Natural killer cell (primary cell): ENCODE results near the gene COPS2. TPM values are rescaled to one million over a fixed set of nuclear protein-coding genes. Genes with fewer than 3 reads are reported as not detected.
"Not testable (repeated sequence)": the region's sequence is repeated elsewhere in the genome, so short reads cannot be mapped to it uniquely, and the experiment has no call there.

ENCODE experiments used
- ATAC-seq, 3 donors: fragments of 150-1000 bp in 2 of 3; fragments of 200-7000 bp in 1 of 3; cut with Tn5 transposase; 1 replicate in 1 of 3; 2 replicates in 2 of 3; pipeline ENCODE4 v1.10.0; 2021; ENCODE audit warnings: mild to moderate bottlenecking in 2 of 3, moderate library complexity in 2 of 3
- DNase-seq, 2 donors: peaks; one replicate each; pipeline versions ENCODE4 v3.0.0 to v3.0.0-alpha.2; 2013 to 2021; ENCODE audit warnings: mixed read lengths in 1 of 2
- H3K27ac ChIP-seq: one replicate; pipeline ENCODE4 v1.5.1; 2013; ENCODE audit warnings: mild to moderate bottlenecking, low read length
- H3K27me3 ChIP-seq: one replicate; pipeline ENCODE4 v1.6.1; 2013; ENCODE audit warnings: low read length; ENCODE audit not compliant: control insufficient read depth, insufficient read depth
- H3K36me3 ChIP-seq: one replicate; pipeline ENCODE4 v1.6.1; 2013; ENCODE audit warnings: low read length; ENCODE audit not compliant: control insufficient read depth, insufficient read depth
- H3K4me1 ChIP-seq: one replicate; pipeline ENCODE4 v1.6.1; 2013; ENCODE audit warnings: low read length; ENCODE audit not compliant: control insufficient read depth, insufficient read depth
- H3K4me3 ChIP-seq: one replicate; pipeline ENCODE4 v1.5.1; 2013; ENCODE audit warnings: low read length
- H3K9me3 ChIP-seq: one replicate; pipeline ENCODE4 v1.6.1; 2013; ENCODE audit warnings: low read length; ENCODE audit not compliant: control insufficient read depth, insufficient read depth
- H3K27ac Mint-ChIP-seq, 2 donors: one replicate each; pipeline ENCODE4 v1.8.0; 2022; ENCODE audit warnings: mild to moderate bottlenecking in 2 of 2, mixed read lengths in 2 of 2, moderate library complexity in 1 of 2
- H3K27me3 Mint-ChIP-seq, 2 donors: one replicate each; pipeline ENCODE4 v1.8.0; 2022; ENCODE audit warnings: low read depth in 2 of 2, mixed read lengths in 2 of 2
- H3K36me3 Mint-ChIP-seq: one replicate; pipeline ENCODE4 v1.8.0; 2022; ENCODE audit warnings: mixed read lengths
- H3K4me1 Mint-ChIP-seq, 2 donors: one replicate each; pipeline ENCODE4 v1.8.0; 2022; ENCODE audit warnings: mixed read lengths in 2 of 2
- H3K4me3 Mint-ChIP-seq: one replicate; pipeline ENCODE4 v1.8.0; 2022; ENCODE audit warnings: mild to moderate bottlenecking, moderate library complexity, mixed read lengths
- H3K9me3 Mint-ChIP-seq, 2 donors: one replicate each; pipeline ENCODE4 v1.8.0; 2022; ENCODE audit warnings: mixed read lengths in 2 of 2
- WGBS: methylation state at CpG from one replicate; pipeline ENCODE4 v1.1.7; 2013; ENCODE audit warnings: missing lambda C conversion rate; ENCODE audit not compliant: insufficient coverage; 5-methylcytosine and 5-hydroxymethylcytosine counted together
- intact Hi-C: fragments of 100-400 bp; cut with micrococcal nuclease; formaldehyde crosslinking; loops from one replicate; pipeline ENCODE4 v1.14.2; 2022
- total RNA-seq, 4 donors: library from RNA; stranded (reverse); fragments of 120-200 nt in 1 of 4; gene quantifications; one replicate each; pipeline versions ENCODE4 v1.2.3 to v1.2.4, GENCODE V29; 2013 to 2022
- TF ChIP-seq, protein P1 (sequence below): fragments of 200-600 bp; IDR thresholded peaks from one replicate; pipeline ENCODE4 v1.8.0; 2022; ENCODE audit warnings: antibody characterized with exemption

COPS2 gene
- total RNA-seq, 3 donors from 2014 or later (not counting 1 experiment from before 2014, with no cell fraction given): 77.6 to 90.7 (median 89.3) TPM

DNA sequence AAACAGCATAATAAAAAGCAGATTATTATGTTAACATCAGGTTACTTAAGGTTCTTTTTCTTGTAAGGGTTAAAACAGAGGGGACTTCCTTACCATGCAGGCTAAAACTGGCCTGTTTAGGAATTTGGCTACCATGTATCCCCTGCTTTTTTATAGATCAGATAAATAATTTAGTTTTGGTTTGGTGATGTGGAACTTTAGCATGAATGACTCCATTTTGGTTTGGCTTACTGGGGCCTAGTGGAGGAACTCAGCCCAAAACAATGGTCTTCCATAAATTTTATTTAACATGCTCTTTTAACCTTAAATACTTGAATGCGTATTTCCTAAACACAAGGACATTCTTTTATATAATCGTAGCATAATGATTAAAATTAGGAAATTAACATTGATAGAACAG is 33.5 kb upstream of the COPS2 start:
- DNase-seq (no peak), ATAC-seq (no peak)
- H3K27me3 ChIP-seq: no peaks in the 10 kb centered on the region
- no peaks in the 10 kb centered on the region for H3K36me3 ChIP-seq
- Mint-ChIP-seq H3K27ac (no peak overlapping the region), H3K9me3 (no peaks in the 10 kb centered on the region), H3K4me1 (peaks cover 64 to 71% of the 10 kb centered on the region in 2 donors), H3K4me3 (no peak overlapping the region), H3K36me3 (no peaks in the 10 kb centered on the region), H3K27me3 (no peaks in the 10 kb centered on the region)
- no CpG with 5 or more reads among the region's 2 CpGs for WGBS
- H3K9me3 ChIP-seq: no peaks in the 10 kb centered on the region
- TF ChIP-seq, protein P1, sequence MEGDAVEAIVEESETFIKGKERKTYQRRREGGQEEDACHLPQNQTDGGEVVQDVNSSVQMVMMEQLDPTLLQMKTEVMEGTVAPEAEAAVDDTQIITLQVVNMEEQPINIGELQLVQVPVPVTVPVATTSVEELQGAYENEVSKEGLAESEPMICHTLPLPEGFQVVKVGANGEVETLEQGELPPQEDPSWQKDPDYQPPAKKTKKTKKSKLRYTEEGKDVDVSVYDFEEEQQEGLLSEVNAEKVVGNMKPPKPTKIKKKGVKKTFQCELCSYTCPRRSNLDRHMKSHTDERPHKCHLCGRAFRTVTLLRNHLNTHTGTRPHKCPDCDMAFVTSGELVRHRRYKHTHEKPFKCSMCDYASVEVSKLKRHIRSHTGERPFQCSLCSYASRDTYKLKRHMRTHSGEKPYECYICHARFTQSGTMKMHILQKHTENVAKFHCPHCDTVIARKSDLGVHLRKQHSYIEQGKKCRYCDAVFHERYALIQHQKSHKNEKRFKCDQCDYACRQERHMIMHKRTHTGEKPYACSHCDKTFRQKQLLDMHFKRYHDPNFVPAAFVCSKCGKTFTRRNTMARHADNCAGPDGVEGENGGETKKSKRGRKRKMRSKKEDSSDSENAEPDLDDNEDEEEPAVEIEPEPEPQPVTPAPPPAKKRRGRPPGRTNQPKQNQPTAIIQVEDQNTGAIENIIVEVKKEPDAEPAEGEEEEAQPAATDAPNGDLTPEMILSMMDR: no peak
- H3K4me3 ChIP-seq: no peak overlapping the region
- no peak overlapping the region for H3K27ac ChIP-seq
- H3K4me1 ChIP-seq: no peaks in the 10 kb centered on the region
- intact Hi-C loops: no loop called here

DNA sequence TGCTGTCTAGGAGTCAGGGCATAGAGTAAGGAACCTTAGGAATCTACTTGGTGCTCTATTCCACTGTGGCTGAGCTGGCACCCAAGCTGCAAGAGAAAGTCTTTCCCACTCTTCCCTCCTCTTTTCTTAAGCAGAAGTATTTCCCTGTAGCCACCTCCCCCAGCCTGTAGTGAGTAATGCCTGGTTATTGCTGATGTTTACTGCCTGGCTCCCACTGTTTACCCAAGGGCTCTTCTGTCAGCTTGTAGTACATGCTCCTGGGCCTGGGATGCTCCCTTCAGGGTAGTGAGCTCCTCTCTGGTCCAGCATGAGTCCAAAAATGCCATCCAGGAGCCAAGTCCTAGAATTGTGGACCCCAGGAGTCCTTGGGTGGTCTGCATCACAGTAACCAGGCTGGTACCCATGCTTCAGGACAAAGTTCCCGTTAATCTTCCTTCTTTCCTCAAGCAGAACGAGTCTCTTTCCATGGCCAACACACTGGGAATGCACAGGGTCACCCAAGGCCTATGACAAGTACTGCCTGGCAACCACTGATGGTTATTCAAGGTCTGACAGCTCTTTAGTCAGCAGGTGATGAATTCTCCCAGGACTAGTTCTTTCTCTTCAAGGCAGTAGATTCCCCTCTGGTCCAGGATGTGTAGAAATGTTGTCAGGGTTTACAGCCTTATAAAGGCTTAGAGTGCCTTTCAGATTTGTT is 32.3 kb upstream of the COPS2 start:
- Mint-ChIP-seq H3K9me3 (no peaks in the 10 kb centered on the region), H3K27ac (peak overlapping the region in 1 of 2 donors; percentile 64), H3K27me3 (no peaks in the 10 kb centered on the region), H3K4me3 (no peak overlapping the region), H3K4me1 (peaks cover 64 to 71% of the 10 kb centered on the region in 2 donors), H3K36me3 (no peaks in the 10 kb centered on the region)
- H3K36me3 ChIP-seq: no peaks in the 10 kb centered on the region
- H3K4me3 ChIP-seq: no peak overlapping the region
- ATAC-seq: no peak
- H3K9me3 ChIP-seq: no peaks in the 10 kb centered on the region
- H3K4me1 ChIP-seq: no peaks in the 10 kb centered on the region
- TF ChIP-seq, protein P1: no peak
- intact Hi-C loops: no loop called here
- no peak overlapping the region for H3K27ac ChIP-seq
- no peak for DNase-seq
- no peaks in the 10 kb centered on the region for H3K27me3 ChIP-seq
- 97% methylated on average over 2 of the region's 2 CpGs for WGBS

DNA sequence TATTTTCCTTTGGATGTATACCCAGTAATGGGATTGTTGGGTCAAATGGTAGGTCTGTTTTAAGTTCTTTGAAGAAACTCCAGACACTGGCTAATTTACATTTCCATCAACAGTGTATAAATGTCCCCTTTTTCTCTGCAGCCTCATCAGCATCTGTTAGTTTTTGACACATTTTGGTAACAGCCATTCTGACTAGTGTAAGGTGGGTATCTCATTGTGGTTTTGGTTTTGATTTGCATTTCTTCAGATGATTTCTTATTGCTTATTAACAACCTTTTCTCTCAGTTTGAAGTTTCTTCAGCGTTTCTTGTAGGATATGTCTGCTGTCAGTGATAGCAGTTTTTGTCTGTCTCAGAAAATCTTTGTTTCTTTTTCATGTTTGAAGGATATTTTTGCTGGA is 30.1 kb upstream of the COPS2 start:
- Mint-ChIP-seq H3K9me3 (no peaks in the 10 kb centered on the region), H3K36me3 (no peaks in the 10 kb centered on the region), H3K27me3 (no peaks in the 10 kb centered on the region), H3K27ac (peak overlapping the region; percentile 66 to 74), H3K4me1 (peaks cover 54 to 55% of the 10 kb centered on the region in 2 donors), H3K4me3 (no peak overlapping the region)
- Histone ChIP-seq H3K9me3 (no peaks in the 10 kb centered on the region), H3K27ac (no peak overlapping the region), H3K4me3 (no peak overlapping the region), H3K36me3 (no peaks in the 10 kb centered on the region), H3K4me1 (no peaks in the 10 kb centered on the region), H3K27me3 (no peaks in the 10 kb centered on the region)
- WGBS: no CpG with 5 or more reads among the region's 1 CpG
- peak; percentile 56 to 70 (median 65) for ATAC-seq
- no peak for DNase-seq
- intact Hi-C loops: no loop called here
- TF ChIP-seq, protein P1: no peak

DNA sequence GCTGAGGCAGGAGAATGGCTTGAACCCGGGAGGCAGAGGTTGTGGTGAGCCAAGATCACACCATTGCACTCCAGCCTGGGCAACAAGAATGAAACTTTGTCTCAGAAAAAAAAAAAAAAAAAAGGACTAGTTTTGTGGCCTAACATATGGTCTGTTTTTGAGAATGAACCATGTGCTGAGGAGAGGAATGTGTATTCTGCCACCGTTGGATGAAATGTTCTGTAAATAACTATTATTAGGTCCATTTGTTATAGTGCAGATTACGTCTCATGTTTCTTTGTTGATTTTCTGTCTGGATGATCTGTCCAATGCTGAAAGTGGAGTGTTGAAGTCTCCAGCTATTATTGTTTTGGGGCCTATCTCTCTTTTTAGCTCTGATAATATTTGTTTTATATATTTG is 28.3 kb upstream of the COPS2 start:
- H3K27me3 Mint-ChIP-seq, H3K4me1 ChIP-seq, H3K9me3 Mint-ChIP-seq, H3K36me3 Mint-ChIP-seq, H3K4me3 ChIP-seq, H3K27ac ChIP-seq, H3K36me3 ChIP-seq, H3K27ac Mint-ChIP-seq, DNase-seq, intact Hi-C loops, ATAC-seq, H3K27me3 ChIP-seq, H3K9me3 ChIP-seq, H3K4me3 Mint-ChIP-seq: not testable (repeated sequence)
- whole genome bisulfite sequencing: 95% methylated on average over 3 of the region's 3 CpGs
- peaks cover 42 to 46% of the 10 kb centered on the region in 2 donors for H3K4me1 Mint-ChIP-seq
